NCI-H69 (cell line): ENCODE measurements around the gene NAE1.
"Not testable (repeated sequence)": the region's sequence is repeated elsewhere in the genome, so short reads cannot be mapped to it uniquely, and the experiment has no call there.

ENCODE experiments used
- DNase-seq: peaks from one replicate; lab custom pipeline; 2025; lab: John Stamatoyannopoulos, UW

NAE1 gene

GRCh38 chr16:66802159-66802558 is 28.6 kb downstream of the NAE1 start:
- DNase-seq = no peak

DNA sequence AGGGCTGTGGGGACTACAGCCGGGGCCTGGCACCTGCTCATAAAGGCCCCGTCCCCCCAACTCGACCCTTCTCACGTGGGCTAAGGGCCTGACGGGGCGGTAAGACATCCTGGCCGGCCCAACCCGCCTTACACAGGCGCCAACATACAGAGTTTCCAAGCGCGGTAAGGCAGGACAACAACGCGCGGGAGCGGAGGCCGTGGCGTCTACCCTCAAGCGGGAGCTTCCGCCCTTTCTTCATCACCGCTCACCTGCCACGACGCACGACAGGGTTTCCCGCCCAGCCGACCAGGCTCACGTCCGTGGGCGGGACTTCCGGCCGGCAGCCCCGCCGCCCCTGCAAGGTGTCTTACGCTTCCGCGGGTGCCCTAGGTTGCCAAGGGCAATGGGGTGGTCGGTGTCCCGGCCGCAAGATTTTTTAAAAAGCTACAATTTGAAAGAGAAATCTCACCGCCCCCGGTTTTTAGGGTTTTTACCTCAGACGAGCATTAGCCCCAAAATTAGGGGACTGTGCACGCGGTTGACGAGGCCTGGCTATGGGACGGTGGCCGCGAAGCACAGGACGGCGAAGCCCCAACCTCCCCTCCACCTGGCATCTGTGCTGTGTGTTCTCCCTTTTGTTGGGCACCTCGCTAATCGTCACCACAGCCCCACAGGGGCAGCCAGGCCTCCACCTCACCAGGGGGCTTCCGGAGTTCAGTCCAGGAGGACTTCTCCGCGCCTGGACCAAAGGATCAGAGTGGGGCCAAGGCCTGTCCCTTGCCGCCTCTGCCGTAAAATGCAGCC is 29.3 kb downstream of the NAE1 start, which contains the start of gene TERB1:
TERB1 (minus strand) TSS at position 265 of the 786 bp plus-strand sequence. CDS start 4,786 bp downstream, outside the sequence.
- DNase-seq = no peak

GRCh38 chr16:66800856-66801255 is 29.9 kb downstream of the NAE1 start:
- no peak for DNase-seq

DNA sequence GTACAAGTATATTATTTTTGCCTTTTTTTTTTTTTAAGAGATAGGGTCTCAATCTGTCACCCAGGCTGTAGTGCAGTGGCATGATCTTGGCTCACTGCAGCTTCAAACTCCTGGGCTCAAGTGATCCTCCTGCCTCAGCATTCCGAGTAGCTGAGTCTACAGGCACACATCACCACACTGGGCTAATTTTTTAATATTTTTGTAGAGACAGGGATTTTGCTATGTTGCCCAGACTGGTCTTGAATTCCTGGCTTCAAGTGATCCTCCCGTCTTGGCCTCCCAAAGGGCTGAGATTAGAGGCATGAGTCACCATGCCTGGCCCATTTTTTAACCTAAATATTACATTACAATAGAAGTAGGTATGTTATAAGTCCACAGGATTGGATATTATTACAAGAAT is 32.6 kb downstream of the NAE1 start:
- no peak for DNase-seq

GRCh38 chr16:66793984-66794383 is 36.8 kb downstream of the NAE1 start:
- not testable (repeated sequence) for DNase-seq

GRCh38 chr16:66790130-66790733 is 40.5 kb downstream of the NAE1 start:
- DNase-seq = no peak

DNA sequence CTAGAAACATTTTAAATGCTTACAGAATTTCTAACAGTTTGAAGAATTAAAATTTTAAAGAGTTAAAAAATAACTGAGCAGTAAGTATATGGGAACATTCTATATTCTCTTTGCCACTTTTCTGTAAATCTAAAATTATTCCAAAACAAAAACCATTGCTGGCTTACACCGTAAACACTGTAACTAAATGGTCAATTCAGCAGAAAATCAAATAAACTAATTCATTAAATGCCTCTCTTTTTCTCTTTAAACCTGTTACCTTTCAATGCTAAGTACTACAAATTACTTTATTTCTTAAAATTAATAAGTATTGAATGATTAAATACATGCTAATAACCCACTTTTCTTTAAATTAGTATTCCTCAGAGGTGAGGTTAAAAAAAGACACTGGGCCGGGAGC is 43.3 kb downstream of the NAE1 start:
- no peak for DNase-seq

GRCh38 chr16:66786551-66786950 is 44.2 kb downstream of the NAE1 start:
- no peak for DNase-seq

DNA sequence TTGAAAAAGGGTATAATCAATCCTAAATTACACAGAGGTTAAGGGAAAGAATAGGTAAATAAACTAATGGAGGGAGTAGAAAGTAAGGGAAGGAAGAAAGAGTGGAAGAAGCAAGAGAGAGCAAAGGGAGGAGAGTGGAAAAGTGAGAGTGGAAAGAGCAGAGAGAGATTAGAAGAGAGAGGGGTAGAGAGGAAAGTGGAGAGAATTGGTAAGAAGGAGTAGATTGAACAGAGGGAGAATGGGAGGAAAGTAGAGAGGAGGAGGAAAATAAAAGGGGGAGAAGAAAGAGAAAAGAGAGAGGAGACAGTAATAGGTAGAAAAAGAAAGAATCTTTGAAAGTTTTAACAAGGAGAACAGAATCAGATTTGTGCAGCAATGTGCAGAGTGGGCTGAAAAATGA is 54.3 kb downstream of the NAE1 start:
- DNase-seq = no peak

GRCh38 chr16:66774981-66775380 is 55.8 kb downstream of the NAE1 start:
- no peak for DNase-seq

DNA sequence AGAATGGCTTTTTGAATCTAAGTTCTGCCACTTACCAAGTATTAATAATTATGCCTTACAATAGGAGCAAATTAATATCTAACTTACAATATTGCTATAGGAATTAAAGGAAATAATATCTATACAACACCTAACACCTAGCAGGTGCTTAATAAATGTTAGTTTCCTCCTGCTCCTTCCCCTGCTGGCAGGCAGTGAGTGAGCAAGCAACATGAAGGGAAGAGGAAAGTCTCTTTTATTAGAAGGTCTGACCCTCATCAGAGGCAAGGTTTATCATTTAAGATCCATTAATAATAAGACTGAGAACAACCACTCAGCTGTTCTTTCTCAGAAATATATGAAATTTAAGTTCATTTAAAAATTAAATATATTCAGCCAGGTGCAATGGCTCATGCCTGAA is 72.7 kb downstream of the NAE1 start:
- no peak for DNase-seq

- DNase-seq = no peak
Observed at GRCh38 chr16:66754819-66755218, 76.0 kb downstream of the NAE1 start.

GRCh38 chr16:66754211-66754610 is 76.6 kb downstream of the NAE1 start:
- DNase-seq = no peak

DNA sequence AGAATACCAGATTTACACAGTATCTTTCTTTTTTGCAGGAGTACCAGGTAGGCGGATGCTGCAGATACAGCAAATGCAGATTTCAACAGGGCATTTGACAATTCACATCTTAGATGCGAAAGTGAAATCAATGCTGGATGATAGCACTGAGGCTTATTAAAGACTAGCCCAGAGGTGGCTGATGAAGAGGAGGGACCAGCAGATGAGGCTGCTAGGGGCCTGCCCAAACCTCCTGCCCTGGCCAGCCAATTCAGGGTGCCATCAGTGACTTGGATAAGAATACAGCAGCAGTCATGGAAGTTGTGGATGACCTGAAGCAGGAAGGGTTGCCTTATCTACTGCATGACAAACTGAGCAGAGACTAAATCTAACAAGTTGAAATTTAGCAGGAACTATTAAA is 77.8 kb downstream of the NAE1 start:
- no peak for DNase-seq
